Effector memory CD8-positive, alpha-beta T cell (primary cell): ENCODE data around the gene ICAM1.
A peak's percentile ranks its signal among the peaks of the same experiment; 100 is the strongest.

Experiments
- ATAC-seq: fragments of 150-1000 bp; cut with Tn5 transposase; replicated peaks from 2 replicates; pipeline ENCODE4 v1.10.0; 2021; ENCODE audit warnings: mild to moderate bottlenecking, moderate library complexity
- DNase-seq, 3 experiments: peaks; one replicate each; pipeline ENCODE4 v3.0.0; 2021
- H3K27ac Mint-ChIP-seq, 2 donors: one replicate each; pipeline ENCODE4 v1.8.0; 2022; ENCODE audit warnings: mild to moderate bottlenecking in 2 of 2, mixed read lengths in 2 of 2, moderate library complexity in 2 of 2
- H3K27me3 Mint-ChIP-seq, 2 donors: one replicate each; pipeline ENCODE4 v1.8.0; 2022; ENCODE audit warnings: mixed read lengths in 2 of 2
- H3K36me3 Mint-ChIP-seq: one replicate; pipeline ENCODE4 v1.8.0; 2022; ENCODE audit warnings: mild to moderate bottlenecking, moderate library complexity, mixed read lengths; ENCODE audit not compliant: insufficient read depth
- H3K4me1 Mint-ChIP-seq, 2 donors: one replicate each; pipeline ENCODE4 v1.8.0; 2022; ENCODE audit warnings: low read depth in 2 of 2, mixed read lengths in 2 of 2
- H3K4me3 Mint-ChIP-seq, 2 donors: one replicate each; pipeline ENCODE4 v1.8.0; 2022; ENCODE audit warnings: mild to moderate bottlenecking in 2 of 2, mixed read lengths in 2 of 2, moderate library complexity in 2 of 2
- H3K9me3 Mint-ChIP-seq, 2 donors: one replicate each; pipeline ENCODE4 v1.8.0; 2022; ENCODE audit warnings: mixed read lengths in 2 of 2
- total RNA-seq, 9 experiments: gene quantifications; one replicate each; lab custom pipeline; 2026; lab: John Stamatoyannopoulos, UW

ICAM1 gene
- total RNA-seq: 12.2 to 139 (median 62.4) reads per million in 9 experiments

GRCh38 chr19:10270616-10271394 lies at the start of gene ICAM1:
Gene ICAM1 (plus strand): TSS chr19:10271120. CDS start chr19:10271160, 40 bp downstream.
- Mint-ChIP-seq H3K27me3 (no peaks in the 10 kb centered on the region), H3K27ac (peak within 1 kb of the TSS; percentile 95 to 98), H3K36me3 (peaks cover 56% of the 10 kb centered on the region), H3K9me3 (no peaks in the 10 kb centered on the region), H3K4me3 (peak within 1 kb of the TSS; percentile 89), H3K4me1 (peaks cover 31 to 33% of the 10 kb centered on the region in 2 donors)
- ATAC-seq (peak; percentile 56), DNase-seq (peak; percentile 70 to 72 (median 72))

DNA sequence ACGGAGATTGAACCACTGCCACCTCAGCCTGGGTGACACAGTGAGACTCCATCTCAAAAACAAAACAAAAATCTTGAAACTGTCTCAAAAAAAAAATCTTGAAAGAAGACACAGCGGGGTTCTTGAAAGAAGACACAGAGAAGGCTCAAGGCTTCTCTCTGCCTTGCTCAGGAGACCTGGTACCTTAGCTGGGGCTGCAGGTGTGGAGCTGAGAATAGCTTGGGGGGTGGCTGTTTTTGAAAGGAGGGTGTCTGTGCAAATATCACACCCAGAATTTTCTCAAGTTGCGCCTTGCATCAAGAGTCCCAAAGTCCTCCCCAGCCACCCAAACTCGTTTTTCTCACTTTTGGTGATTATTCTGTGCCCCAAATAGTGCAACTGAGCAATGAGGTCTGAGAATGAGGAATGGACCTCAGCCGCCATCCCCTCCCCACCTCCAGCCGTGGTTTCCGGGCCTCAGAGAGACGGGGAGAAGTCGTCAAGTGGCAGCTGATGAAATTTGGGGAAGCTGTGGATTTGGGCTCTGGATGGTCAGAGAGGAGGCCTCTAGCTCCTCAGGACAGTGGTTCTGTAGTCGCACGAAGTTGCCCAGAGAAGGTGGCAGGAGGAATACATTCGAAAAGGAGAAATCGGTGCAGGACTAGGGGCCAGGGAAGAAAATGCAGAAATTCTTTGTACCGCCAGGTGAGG lies 48.6 kb upstream of the ICAM1 start:
- Mint-ChIP-seq H3K27ac (peak overlapping the region in 1 of 2 donors; percentile 44), H3K4me1 (peaks cover 11 to 14% of the 10 kb centered on the region in 2 donors), H3K36me3 (peaks cover 27% of the 10 kb centered on the region), H3K27me3 (no peaks in the 10 kb centered on the region), H3K4me3 (no peak overlapping the region), H3K9me3 (no peaks in the 10 kb centered on the region)
- ATAC-seq: no peak
- no peak for DNase-seq

GRCh38 chr19:10223488-10224213 lies 47.3 kb upstream of the ICAM1 start:
- H3K36me3 Mint-ChIP-seq: peaks cover 27% of the 10 kb centered on the region
- H3K4me3 Mint-ChIP-seq: no peak overlapping the region
- no peaks in the 10 kb centered on the region for H3K9me3 Mint-ChIP-seq
- no peaks in the 10 kb centered on the region for H3K27me3 Mint-ChIP-seq
- ATAC-seq (no peak), DNase-seq (no peak)
- peaks cover 11 to 14% of the 10 kb centered on the region in 2 donors for H3K4me1 Mint-ChIP-seq
- no peak overlapping the region for H3K27ac Mint-ChIP-seq

- H3K4me3 Mint-ChIP-seq: no peak overlapping the region
- H3K27me3 Mint-ChIP-seq: no peaks in the 10 kb centered on the region
- DNase-seq (no peak), ATAC-seq (no peak)
- peak overlapping the region in 1 of 2 donors; percentile 57 for H3K27ac Mint-ChIP-seq
- peaks cover 16 to 17% of the 10 kb centered on the region in 2 donors for H3K4me1 Mint-ChIP-seq
- H3K36me3 Mint-ChIP-seq: peaks cover 32% of the 10 kb centered on the region
- H3K9me3 Mint-ChIP-seq: no peaks in the 10 kb centered on the region
Observed at GRCh38 chr19:10224337-10224736, 46.6 kb upstream of the ICAM1 start.

GRCh38 chr19:10226021-10226375 lies 44.9 kb upstream of the ICAM1 start:
- Mint-ChIP-seq H3K27me3 (no peaks in the 10 kb centered on the region), H3K27ac (peak overlapping the region in 1 of 2 donors; percentile 70), H3K4me1 (peaks cover 21 to 22% of the 10 kb centered on the region in 2 donors), H3K36me3 (peaks cover 36% of the 10 kb centered on the region), H3K4me3 (no peak overlapping the region), H3K9me3 (no peaks in the 10 kb centered on the region)
- ATAC-seq (no peak), DNase-seq (no peak)

DNA sequence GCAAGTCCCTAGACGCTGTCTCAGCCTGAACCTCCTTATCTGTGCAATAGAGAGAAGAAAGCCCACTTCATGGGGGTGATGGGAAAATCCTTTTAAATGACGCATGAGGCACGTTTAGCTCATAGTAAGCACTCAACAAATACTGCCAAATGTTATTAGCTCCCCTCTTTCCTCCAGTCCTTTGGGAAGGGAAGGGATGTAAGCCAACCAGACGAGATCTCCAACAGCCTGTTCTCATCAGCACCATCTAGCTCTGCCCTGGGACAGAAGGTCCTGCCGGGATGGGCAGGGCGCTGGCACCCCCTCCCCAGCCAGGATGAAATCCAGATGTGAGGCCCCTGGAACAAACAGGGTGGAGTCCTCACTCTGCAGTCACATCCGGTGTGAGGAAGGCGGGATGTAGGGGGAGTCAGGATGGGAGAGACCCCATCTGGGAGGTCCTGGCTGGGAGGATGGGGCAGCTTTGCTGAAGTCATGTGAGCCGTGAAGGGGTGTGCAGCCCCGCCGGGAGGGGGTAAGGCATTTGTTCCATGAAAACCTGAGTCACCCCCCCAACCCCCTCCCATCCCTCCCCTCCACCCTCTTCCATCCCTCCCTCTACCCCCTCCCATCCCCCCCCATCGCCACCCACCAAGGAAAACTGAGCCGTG lies 44.4 kb upstream of the ICAM1 start:
- ATAC-seq (no peak), DNase-seq (no peak)
- H3K9me3 Mint-ChIP-seq: no peaks in the 10 kb centered on the region
- no peaks in the 10 kb centered on the region for H3K27me3 Mint-ChIP-seq
- H3K4me1 Mint-ChIP-seq: peaks cover 21 to 22% of the 10 kb centered on the region in 2 donors
- peaks cover 41% of the 10 kb centered on the region for H3K36me3 Mint-ChIP-seq
- no peak overlapping the region for H3K4me3 Mint-ChIP-seq
- H3K27ac Mint-ChIP-seq: peak overlapping the region in 1 of 2 donors; percentile 70

- DNase-seq (no peak), ATAC-seq (no peak)
- Mint-ChIP-seq H3K27ac (no peak overlapping the region), H3K9me3 (no peaks in the 10 kb centered on the region), H3K27me3 (no peaks in the 10 kb centered on the region), H3K4me1 (peaks cover 23 to 30% of the 10 kb centered on the region in 2 donors), H3K36me3 (peaks cover 44% of the 10 kb centered on the region), H3K4me3 (no peak overlapping the region)
Observed at GRCh38 chr19:10227026-10227971, 43.6 kb upstream of the ICAM1 start.

GRCh38 chr19:10228393-10228792 lies 42.5 kb upstream of the ICAM1 start:
- Mint-ChIP-seq H3K4me1 (peaks cover 23 to 30% of the 10 kb centered on the region in 2 donors), H3K27me3 (no peaks in the 10 kb centered on the region), H3K36me3 (peaks cover 35% of the 10 kb centered on the region), H3K4me3 (no peak overlapping the region), H3K9me3 (no peaks in the 10 kb centered on the region), H3K27ac (peak overlapping the region in 1 of 2 donors; percentile 92)
- ATAC-seq (no peak), DNase-seq (no peak)

DNA sequence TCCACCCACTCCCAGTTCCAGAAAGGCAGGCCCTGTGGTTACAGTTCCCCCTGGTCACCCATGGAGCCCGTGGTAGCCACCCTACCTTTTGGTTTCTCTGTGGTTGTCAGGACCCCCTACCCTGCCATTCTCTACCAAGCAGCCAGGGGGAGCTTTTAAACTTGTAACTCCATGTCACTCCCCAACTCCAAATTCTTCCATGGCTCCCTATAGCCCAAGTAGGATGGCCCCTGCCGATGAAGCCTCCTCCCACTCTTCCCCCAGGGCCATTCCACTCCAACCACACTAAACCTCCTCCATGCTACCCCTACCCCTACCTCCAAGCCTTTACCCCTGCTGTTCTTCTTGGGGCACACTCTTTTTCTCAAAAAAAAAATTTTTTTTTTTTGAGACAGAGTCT lies 42.0 kb upstream of the ICAM1 start:
- DNase-seq (peak in 2 of 3 experiments; percentile 32 to 35), ATAC-seq (no peak)
- Mint-ChIP-seq H3K27me3 (no peaks in the 10 kb centered on the region), H3K27ac (peak overlapping the region; percentile 92 to 95), H3K36me3 (peaks cover 34% of the 10 kb centered on the region), H3K4me1 (peaks cover 23 to 29% of the 10 kb centered on the region in 2 donors), H3K9me3 (no peaks in the 10 kb centered on the region), H3K4me3 (peak overlapping the region; percentile 90 to 91)

- peak; percentile 79 for ATAC-seq
- no peaks in the 10 kb centered on the region for H3K27me3 Mint-ChIP-seq
- peaks cover 27% of the 10 kb centered on the region for H3K36me3 Mint-ChIP-seq
- H3K4me3 Mint-ChIP-seq: peak overlapping the region; percentile 90 to 91
- H3K27ac Mint-ChIP-seq: peak overlapping the region; percentile 92 to 95
- peaks cover 17 to 29% of the 10 kb centered on the region in 2 donors for H3K4me1 Mint-ChIP-seq
- DNase-seq: peak; percentile 62 to 68 (median 68)
- H3K9me3 Mint-ChIP-seq: no peaks in the 10 kb centered on the region
Observed at GRCh38 chr19:10230173-10230860, 40.6 kb upstream of the ICAM1 start.

- Mint-ChIP-seq H3K4me3 (peak within 1 kb of the TSS; percentile 90 to 91), H3K27ac (peak within 1 kb of the TSS; percentile 92 to 95), H3K4me1 (peaks cover 21 to 31% of the 10 kb centered on the region in 2 donors), H3K27me3 (no peaks in the 10 kb centered on the region), H3K36me3 (peaks cover 29% of the 10 kb centered on the region), H3K9me3 (no peaks in the 10 kb centered on the region)
- ATAC-seq (peak; percentile 54), DNase-seq (peak; percentile 67 to 74 (median 73))
Observed at GRCh38 chr19:10230861-10231611, 39.9 kb upstream of the ICAM1 start, which contains the start of gene S1PR2. Gene S1PR2 (minus strand): TSS chr19:10231331. CDS start chr19:10224905, 6,426 bp downstream.
